HEK293T (cell line): ENCODE measurements around the gene SPAG16.
"Not testable (repeated sequence)": the region's sequence is repeated elsewhere in the genome, so short reads cannot be mapped to it uniquely, and the experiment has no call there.

Experiments used
- ARNT ChIP-seq: fragments of 450-650 bp; IDR thresholded peaks from 2 replicates; pipeline ENCODE4 v1.6.1; 2017; ENCODE audit warnings: mild to moderate bottlenecking
- HDGF ChIP-seq: fragments of 450-650 bp; IDR thresholded peaks from 2 replicates; pipeline ENCODE4 v1.6.1; 2017; ENCODE audit warnings: antibody characterized with exemption, borderline replicate concordance
- SP1 ChIP-seq: fragments of 450-650 bp; IDR thresholded peaks from 2 replicates; pipeline ENCODE4 v1.6.1; 2017
- ZNF384 ChIP-seq: fragments of 450-650 bp; IDR thresholded peaks from 2 replicates; pipeline ENCODE4 v1.6.1; 2016

GRCh38 chr2:213701365-213701764 is 417.1 kb downstream of the SPAG16 start:
- TF ChIP-seq SP1, ZNF384, ARNT, HDGF: not testable (repeated sequence)
